Stimulated activated naive CD4-positive, alpha-beta T cell treated with Interleukin-2 at 50 U/mL for 16 hours (primary cell): Measurements from ENCODE around the gene NOTCH1.

Experiments
- DNase-seq: peaks from one replicate; lab custom pipeline; 2025; lab: John Stamatoyannopoulos, UW

Gene NOTCH1

DNA sequence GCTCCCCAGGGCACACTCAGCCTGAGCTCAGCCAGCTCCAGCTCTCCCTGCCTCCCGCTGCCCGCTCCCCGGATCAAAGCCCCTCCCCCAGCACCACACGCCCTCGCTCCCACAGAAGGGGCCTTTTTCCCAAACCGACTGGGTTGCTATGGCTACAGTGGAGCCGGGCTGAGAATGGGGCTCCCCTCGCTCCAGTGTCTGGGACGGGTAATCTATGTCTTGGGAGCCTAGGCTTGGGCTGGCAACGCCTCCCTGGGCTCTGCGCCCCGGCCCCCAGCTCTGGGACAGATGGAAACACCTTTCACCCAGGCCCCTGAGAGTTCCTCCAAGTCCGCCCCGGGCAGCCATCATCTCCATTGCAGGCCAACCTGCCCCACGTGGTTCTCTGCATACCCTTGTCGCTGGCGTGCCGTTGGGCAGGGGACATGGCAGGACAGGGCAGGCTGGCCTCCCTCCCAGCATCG is 29.6 kb downstream of the NOTCH1 start:
- no peak for DNase-seq

DNA sequence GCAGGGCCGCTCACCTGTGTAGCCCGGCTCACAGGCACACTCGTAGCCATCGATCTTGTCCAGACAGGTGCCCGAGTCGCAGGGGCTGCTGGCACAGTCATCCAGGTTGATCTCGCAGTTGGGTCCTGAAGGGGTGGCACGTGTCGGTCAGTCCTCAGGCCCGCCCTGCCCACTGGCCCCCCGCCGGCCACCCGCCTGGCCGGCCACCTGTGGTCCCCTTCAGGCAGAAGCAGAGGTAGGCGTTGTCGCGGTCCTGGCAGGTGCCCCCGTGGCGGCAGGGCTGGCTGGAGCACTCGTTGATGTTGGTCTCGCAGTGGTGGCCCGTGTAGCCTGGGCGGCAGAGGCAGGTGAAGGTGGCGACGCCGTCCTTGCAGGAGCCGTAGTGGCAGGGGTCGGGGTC is 30.6 kb downstream of the NOTCH1 start:
- DNase-seq, result no peak

DNA sequence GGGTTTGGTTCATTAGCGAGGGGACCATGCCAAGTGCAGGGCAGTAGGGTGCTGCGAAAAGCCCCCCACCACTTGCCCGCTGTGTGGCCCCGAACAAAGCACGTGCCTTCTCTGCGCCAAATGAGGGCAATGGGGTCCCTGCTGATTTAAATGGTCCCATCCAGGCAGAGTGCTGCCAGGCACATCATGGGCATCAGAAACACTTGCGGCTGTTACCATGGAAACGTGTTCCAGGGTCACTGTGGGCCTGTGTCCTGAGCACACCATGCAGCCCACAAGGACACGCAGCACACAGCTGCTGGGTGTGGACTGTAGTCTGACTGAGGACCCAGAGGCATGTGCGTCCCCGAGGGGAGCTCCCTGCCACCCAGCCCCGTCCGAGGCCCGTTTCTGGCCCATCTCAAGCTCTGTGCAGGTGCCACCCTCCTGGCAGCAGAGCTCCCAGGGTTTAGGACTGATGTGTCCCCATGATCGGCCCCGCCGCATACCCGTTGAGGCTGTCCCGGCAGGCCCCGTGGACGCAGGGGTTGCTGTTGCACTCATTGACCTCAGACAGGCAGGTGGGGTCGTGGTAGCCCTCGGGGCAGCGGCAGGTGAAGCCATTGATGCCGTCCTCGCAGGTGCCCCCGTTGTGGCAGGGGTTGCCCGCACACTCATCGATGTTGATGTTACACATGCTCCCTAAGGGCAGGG is 31.7 kb downstream of the NOTCH1 start:
- DNase-seq, result no peak

DNA sequence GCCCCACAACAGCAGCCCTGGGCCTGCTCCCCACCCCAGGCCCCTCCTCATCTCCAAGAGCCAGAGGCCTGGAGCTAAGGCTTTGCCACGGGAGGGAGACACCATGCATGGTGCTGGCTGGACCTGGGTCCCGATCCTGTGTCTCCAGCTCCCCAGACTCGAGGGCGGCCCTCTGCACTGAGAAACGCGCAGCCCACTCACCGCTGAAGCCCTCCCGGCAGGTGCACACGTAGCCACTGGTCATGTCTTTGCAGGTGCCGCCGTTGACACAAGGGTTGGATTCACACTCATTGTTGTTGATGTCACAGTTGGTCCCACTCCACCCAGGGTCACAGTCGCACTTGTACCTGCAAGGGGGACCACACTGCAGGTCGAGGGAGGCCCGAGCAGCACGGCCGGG is 32.7 kb downstream of the NOTCH1 start:
- DNase-seq, result no peak

DNA sequence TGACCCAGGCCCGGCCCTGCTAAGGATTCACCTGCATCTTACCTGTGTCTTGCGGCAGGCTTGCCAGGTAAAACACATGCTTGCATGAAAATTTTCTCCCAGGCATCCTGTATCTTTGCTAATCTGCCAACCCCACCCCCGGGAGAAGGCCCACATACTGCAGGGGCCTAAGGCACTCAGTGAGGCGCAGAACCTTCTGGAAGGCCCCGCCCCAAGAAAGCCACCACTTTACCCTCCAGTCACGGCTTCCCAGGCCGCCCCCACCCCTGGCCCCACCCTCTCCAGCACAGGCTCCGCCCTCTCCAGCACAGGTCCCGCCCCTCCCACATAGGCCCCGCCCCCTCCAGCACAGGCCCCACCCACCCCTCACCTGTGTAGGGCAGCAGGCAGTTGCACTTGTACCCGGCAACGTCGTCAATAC is 33.2 kb downstream of the NOTCH1 start:
- DNase-seq, result peak; percentile 15

DNA sequence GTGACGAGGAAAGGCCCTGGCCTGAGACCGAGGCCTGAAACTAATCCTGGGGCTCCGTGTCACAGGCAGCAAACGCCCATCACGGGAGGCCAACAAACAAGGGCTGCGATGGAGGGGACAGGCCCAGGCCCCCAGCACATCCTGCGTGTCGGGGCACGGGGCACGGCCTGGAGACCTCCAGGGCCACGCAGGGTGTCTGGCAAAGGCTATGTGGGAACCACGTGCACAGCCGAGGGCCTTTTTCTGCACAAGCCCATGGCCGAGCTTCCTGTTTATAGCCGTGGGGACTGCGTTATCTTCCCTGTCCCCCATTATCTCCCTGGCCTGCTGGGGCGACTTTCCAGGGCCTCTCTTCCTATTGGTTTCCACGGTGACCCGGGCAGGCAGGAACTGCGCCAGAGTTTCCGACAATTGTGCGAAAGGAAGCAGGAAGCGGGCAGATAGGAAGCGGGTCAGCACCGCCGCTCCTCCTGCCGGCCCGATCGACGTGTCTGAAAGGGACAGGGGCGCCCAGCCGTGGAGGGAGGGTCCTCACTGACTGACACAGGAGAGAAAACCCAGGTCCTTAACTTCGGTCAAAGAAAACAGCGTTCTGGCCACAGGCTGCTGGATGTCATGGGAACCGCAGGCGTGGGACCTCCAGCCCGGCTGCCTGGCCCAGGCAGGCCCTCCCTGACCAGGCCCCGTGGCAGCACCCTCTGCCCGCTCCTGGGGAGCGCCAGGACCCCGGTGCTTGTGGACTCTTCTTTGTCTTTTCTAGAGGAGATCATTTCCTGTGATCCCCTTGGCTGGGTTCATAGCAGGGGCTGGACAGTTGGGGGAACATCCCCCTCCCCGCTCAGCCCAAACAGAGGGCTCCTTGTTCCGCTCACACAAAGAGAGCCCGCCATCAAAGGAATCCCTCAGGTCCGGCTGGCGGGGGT is 33.9 kb downstream of the NOTCH1 start:
- DNase-seq, result no peak

DNA sequence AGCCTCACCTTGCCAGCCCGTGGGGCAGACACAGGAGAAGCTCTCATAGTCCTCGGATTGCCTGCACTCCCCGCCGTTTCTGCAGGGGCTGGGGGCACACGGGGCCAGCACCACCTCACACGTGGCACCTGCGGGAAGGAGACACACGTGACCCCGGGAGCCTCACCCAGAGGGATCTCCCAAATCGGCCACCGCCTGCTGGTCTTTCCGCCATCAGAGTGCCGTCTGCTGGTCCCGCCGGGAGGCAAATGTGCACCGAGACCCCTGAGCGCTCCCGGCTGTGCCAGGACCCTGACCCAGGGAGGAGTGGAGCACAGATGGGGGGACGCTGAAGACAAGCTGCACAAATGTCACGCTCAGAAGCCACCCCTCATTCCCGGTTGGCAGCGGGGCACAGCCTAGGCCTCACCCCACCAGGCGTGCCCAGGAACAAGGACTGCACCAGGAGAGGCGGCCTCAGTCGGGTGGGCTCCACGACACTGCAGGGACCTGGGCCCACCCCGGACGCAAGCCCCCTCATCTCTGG is 34.6 kb downstream of the NOTCH1 start:
- DNase-seq, result no peak

DNA sequence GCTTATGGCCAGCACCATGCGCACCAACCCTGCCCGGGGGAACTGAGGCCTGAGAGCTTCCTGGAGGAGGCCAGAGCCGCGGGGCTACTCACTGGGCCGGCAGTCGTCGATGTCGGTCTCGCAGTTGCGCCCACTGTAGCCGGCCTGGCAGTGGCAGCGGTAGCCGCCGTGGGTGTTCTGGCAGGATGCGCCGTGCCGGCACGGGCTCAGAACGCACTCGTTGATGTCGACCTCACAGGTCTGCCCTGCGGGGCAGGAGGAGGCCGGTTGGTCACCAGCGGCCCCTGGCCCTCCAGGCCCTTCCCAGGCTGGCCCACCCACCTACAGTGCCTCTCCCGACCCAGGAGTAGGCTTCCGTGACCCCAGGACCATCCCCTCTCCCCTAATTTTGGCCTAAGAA is 35.3 kb downstream of the NOTCH1 start:
- no peak for DNase-seq

DNA sequence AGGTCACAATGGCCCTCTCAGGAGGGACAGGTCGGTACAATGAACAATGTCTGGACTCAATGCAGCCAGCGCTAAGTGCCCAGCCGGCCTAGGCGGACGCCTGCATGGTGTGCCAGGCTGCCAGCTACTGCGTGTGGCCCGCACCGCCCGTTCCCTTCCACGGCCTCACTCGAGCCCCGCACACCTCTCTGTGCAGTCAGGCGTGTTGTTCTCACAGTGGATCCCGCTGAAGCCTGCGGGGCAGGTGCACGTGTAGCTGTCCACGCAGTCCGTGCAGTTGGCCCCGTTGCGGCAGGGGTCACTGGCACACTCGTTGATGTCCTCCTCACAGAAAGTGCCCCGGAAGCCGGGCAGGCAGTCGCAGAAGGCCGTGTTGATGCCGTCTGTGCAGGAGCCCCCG is 36.3 kb downstream of the NOTCH1 start:
- no peak for DNase-seq

DNA sequence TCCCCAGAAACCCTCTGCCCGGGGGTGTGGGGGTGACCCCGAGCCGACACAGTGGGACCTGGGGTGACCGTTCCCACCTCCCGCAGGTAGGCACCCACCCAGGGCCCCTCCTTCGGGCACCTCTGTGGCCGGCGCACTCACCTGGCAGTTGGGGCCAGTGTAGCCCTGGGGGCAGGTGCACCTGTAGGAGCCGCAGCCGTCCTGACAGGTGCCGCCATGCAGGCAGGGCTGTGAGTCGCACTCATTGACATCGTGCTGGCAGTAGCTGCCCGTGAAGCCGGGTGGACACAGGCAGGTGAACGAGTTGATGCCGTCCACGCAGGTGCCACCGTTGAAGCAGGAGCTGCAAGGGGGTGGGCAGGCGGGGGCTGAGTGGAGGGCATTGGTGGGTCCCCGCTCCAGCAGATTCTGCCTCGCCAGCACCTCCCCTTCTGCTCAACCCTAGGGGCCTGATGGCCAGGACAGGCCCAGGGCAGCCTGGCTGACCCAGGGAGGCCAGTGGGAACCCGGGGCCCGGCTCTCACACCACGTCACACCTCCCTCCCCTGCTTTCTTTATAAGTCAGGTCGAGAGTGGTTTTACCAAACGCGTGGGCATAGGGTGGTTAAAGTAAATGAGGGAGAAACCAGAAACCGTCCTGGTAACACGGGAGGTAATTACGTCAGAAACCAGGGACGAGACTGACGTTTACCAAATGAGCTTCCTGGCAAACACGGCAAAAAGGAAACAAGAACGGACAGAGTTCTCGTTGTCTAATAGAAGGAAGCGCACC is 36.9 kb downstream of the NOTCH1 start:
- DNase-seq, result no peak

DNA sequence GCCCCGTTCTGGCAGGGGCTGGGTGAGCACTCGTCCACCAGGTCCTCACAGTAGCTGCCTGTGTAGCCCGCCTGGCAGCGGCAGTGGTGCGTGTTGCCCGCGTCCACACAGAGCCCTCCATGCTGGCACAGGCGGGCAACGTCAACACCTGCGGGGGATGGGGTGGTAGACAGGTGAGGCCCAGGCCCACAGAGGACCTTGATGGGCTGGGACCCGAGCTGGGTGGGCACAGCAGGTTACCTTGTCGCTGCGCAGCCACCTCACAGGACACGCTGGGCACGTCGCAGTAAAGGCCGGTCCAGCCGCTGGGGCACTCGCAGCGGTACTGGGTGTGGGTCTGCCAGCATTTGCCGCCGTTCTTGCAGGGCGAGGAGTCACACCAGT is 37.9 kb downstream of the NOTCH1 start:
- no peak for DNase-seq

DNA sequence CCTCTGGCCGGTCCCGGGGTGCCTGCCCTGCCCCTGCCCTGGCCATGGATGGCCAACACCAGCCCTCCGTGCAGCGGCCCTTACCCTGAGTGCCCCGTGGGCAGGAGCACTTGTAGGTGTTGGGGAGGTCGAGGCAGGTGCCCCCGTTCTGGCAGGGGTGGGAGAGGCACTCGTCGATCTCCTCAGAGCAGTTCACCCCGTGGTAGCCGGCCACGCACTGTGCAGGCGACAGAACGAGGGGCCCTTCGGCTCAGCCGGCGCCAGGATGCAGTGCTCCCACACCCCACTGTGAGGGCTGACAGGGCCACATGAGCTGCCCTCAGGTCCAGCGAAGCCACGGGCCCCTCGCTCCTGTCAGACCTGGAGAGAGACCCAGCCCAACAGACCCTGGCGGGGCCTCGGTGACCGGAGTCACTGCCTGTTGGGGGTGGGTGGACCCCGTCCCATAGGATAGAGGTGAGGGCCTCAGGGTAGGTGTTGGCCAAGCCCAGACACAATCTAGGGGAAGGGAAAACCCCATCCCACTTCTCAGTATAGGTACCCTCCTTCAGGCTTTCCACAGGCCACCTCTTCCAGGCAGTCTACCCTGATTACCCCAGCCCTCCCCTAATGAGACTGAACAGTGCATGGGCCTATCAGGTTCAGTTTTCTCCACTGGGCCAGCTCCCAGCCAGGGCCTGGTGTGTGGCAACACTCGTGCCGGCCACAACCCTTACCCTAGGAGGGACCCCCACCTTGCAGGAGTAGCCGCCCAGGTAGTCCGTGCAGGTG is 38.4 kb downstream of the NOTCH1 start:
- no peak for DNase-seq

DNA sequence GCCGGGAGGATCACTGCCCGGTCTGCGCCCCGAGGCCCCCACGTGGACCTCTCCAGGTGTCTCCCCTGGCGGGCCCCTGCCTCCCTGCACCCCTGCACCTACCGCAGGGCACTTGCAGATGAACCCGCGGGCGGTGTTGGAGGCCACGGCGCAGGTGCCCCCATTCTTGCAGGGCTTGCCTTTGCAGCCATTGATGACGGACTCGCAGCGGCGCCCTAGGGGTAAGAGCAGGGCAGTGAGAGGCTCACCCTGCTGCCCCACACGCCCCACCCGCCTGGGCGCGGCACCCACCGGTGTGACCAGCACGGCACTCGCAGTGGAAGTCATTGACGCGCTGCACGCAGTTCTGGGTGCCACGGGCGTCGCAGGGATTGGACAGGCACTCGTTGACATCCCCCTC is 39.4 kb downstream of the NOTCH1 start:
- DNase-seq, result no peak

DNA sequence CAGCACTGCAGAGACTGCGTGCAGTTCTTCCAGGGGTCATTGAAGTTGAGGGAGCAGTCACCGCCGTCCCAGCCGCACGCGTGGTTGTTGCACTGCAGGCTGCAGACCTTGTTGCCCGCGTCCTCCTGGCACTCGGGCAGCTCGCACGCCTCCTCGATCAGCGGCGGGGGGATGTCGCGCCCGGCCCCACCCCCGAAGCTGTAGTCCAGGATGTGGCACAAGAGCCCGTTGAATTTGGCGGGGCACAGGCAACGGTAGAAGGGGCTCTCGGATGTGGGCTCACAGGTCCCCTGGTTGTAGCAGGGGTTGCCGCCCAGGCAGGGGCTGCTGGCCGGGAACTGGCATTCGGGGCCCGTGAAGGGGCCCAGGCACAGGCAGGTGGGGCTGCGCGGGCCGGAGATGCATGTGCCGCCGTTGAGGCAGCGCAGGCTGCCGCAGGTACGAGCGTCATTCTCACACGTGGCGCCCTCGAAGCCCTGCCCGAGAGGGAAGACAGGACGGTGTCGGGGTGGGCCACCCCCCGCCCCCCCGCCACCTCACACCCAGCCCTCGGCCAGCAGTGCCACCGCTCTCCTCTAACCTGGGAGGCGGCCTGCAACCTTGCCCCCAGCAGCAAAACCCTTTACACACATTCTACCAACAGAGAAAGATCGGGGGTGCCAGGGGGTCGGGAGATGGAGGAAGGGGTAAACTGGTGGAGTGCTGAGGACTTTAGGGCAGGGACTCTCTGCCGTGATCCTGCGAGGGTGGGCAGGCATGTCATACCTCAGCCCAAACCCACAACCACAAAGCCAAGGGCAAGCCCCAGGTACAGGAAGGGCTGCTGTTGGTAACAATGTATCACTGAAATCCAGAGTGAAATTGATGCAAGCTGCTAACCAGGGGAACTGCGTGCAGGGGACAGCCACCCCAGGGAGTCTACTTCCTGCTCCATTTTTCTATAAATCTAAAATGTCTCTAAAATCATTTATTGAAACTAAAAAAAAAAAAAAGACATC is 40.1 kb downstream of the NOTCH1 start:
- no peak for DNase-seq

DNA sequence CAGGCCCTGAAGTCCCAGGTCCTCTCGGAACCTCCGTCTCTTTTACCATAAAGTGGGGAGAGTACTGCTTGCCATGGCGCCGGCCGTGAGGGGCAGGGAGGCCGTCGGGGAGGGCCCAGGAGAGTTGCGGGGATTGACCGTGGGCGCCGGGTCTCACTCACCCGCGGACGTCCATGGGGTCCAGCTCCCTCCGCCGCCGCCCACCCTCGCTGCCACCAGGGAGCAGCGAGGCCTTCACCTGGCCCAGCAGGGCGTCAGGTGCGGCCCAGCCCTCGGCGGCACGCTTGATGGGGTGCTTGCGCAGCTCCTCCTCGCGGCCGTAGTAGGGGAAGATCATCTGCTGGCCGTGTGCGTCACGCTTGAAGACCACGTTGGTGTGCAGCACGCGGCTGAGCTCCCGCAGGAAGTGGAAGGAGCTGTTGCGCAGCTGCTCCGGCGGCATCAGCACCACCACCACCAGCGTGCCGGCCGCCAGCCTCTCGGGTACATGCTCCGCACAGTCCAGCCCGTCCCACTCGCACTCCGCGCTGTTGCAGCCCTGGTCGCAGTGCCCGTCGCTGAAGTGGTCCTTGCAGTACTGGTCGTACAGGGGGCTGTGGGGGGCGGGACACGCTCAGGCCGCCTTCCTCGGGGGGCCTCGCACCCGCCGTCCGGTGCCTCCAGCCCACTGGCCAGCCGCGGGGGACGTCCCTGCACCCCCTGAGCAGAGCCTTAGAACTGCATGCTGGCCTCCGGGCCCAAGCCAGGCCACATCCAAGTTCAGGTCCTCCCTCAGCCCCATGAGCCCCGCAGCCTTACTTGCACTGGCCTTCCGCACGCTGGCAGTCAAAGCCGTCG is 41.1 kb downstream of the NOTCH1 start:
- DNase-seq, result no peak

DNA sequence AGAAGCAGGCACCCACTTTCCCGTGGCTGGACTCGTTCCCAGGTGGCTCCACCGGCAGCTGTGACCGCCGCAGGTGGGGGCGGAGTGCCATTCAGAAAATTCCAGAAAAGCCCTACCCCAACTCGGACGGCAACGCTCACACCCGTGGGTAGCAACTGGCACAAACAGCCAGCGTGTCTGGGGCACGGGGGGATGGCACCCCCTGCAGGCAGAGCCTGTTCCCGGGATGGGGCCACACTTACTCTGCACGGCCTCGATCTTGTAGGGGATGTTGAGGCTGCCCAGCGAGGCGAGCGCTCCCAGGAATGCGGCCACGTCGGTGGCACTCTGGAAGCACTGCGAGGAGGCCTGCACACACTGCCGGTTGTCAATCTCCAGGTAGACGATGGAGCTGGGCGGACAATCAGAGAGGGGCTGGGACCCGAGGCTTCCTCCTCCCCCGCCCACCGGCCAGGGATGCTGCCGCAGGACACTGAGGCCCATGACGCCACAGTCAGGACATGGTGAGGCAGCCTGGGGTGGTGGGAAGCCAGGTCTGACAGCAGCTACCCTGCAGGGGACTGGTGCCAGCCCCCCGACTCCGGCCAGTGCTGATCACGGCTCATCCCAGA is 42.8 kb downstream of the NOTCH1 start:
- DNase-seq, result no peak

DNA sequence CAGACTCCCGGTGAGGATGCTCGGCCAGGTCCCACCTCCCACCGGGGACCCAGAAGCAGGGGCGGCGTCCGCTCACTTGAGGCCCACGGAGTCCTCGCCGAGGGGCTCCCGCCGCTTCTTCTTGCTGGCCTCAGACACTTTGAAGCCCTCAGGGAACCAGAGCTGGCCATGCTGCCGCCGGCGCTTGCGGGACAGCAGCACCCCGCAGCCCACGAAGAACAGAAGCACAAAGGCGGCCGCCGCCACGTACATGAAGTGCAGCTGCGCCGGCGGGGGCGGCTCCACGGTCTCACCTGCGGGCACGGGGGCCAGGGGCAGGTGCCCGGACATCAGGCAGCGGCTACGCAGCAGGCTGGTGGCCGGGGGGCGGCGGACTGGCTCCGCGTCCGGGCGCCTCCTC is 43.7 kb downstream of the NOTCH1 start:
- DNase-seq, result no peak

DNA sequence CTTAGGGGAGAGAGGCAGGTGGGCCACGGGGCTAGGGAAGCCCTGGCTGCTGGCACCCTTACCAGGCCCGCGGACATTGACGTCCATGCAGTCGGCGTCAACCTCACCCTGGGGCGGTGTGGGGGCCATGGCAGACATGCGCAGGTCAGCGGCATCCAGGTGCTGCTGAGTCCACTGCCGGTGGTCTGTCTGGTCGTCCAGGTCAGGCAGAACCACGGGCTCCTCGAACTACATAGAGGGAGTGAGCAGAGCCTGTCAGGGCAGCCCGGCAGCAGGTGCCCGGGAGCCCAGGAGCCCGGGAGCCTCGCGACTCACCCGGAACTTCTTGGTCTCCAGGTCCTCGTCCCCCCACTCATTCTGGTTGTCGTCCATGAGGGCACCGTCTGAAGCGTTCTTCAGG is 44.2 kb downstream of the NOTCH1 start:
- no peak for DNase-seq
